HEK293 (cell line): ENCODE data around the gene NDUFB6.

Experiments
- BCL11B ChIP-seq: fragments of 450-650 bp; formaldehyde crosslinking; IDR thresholded peaks from 2 replicates; pipeline ENCODE4 v1.5.1; 2016; ENCODE audit warnings: low read depth, missing biosample characterization, missing genetic modification characterization
- GLI2 ChIP-seq: fragments of 450-650 bp; formaldehyde crosslinking; IDR thresholded peaks from 2 replicates; pipeline ENCODE4; 2017; ENCODE audit warnings: missing biosample characterization, missing genetic modification characterization, low read depth, borderline replicate concordance
- HOXC10 ChIP-seq: sonication (generic); formaldehyde crosslinking; IDR thresholded peaks from 2 replicates; pipeline ENCODE4 v1.8.1; 2023; ENCODE audit warnings: mild to moderate bottlenecking, missing genetic modification reagents
- RBAK ChIP-seq: fragments of 450-650 bp; formaldehyde crosslinking; IDR thresholded peaks from 2 replicates; pipeline ENCODE4 v1.5.1; 2016; ENCODE audit warnings: missing biosample characterization, missing genetic modification characterization
- SCRT2 ChIP-seq: fragments of 450-650 bp; formaldehyde crosslinking; IDR thresholded peaks from 2 replicates; pipeline ENCODE4 v1.5.1; 2016; ENCODE audit warnings: missing biosample characterization, missing genetic modification characterization
- ZBTB17 ChIP-seq: fragments of 450-650 bp; formaldehyde crosslinking; IDR thresholded peaks from 2 replicates; pipeline ENCODE4 v1.5.1; 2016; ENCODE audit warnings: missing biosample characterization, missing genetic modification characterization
- ZBTB7A ChIP-seq: fragments of 450-650 bp; formaldehyde crosslinking; IDR thresholded peaks from 2 replicates; pipeline ENCODE4 v1.5.1; 2016; ENCODE audit warnings: low read depth, missing biosample characterization, missing genetic modification characterization
- ZEB2 ChIP-seq: fragments of 450-650 bp; formaldehyde crosslinking; IDR thresholded peaks from 2 replicates; pipeline ENCODE4 v1.5.1; 2016; ENCODE audit warnings: missing biosample characterization, missing genetic modification characterization
- ZFP69B ChIP-seq: fragments of 450-650 bp; formaldehyde crosslinking; IDR thresholded peaks from 2 replicates; pipeline ENCODE4 v1.5.1; 2016; ENCODE audit warnings: missing biosample characterization, missing genetic modification characterization
- ZNF112 ChIP-seq: fragments of 450-650 bp; formaldehyde crosslinking; IDR thresholded peaks from 2 replicates; pipeline ENCODE4 v1.5.0; 2017; ENCODE audit warnings: missing biosample characterization, missing genetic modification characterization
- ZNF138 ChIP-seq: fragments of 450-650 bp; formaldehyde crosslinking; IDR thresholded peaks from 2 replicates; pipeline ENCODE4 v1.5.1; 2016; ENCODE audit warnings: missing biosample characterization, missing genetic modification characterization, borderline replicate concordance
- ZNF169 ChIP-seq: fragments of 450-650 bp; formaldehyde crosslinking; IDR thresholded peaks from 2 replicates; pipeline ENCODE4 v1.5.1; 2016; ENCODE audit warnings: missing biosample characterization, missing genetic modification characterization
- ZNF184 ChIP-seq: fragments of 450-650 bp; IDR thresholded peaks from 2 replicates; pipeline ENCODE4 v1.5.1; 2018; ENCODE audit warnings: missing biosample characterization, mild to moderate bottlenecking, missing genetic modification characterization
- ZNF19 ChIP-seq: fragments of 450-650 bp; formaldehyde crosslinking; IDR thresholded peaks from 2 replicates; pipeline ENCODE4; 2016; ENCODE audit warnings: missing biosample characterization, missing genetic modification characterization, low read depth
- ZNF302 ChIP-seq: fragments of 450-650 bp; formaldehyde crosslinking; IDR thresholded peaks from 2 replicates; pipeline ENCODE4 v1.5.1; 2016; ENCODE audit warnings: missing biosample characterization, missing genetic modification characterization, low read depth
- ZNF404 ChIP-seq: fragments of 450-650 bp; formaldehyde crosslinking; IDR thresholded peaks from 2 replicates; pipeline ENCODE4 v1.5.1; 2017; ENCODE audit warnings: missing biosample characterization, missing genetic modification characterization
- ZNF510 ChIP-seq: fragments of 450-650 bp; formaldehyde crosslinking; IDR thresholded peaks from 2 replicates; pipeline ENCODE4 v1.5.1; 2018; ENCODE audit warnings: mild to moderate bottlenecking, missing genetic modification characterization, missing biosample characterization; ENCODE audit not compliant: insufficient replicate concordance
- ZNF561 ChIP-seq: fragments of 450-650 bp; IDR thresholded peaks from 2 replicates; pipeline ENCODE4 v1.5.1; 2018; ENCODE audit warnings: missing biosample characterization, missing genetic modification characterization, borderline replicate concordance
- ZNF624 ChIP-seq: fragments of 450-650 bp; formaldehyde crosslinking; IDR thresholded peaks from 2 replicates; pipeline ENCODE4 v1.5.1; 2017; ENCODE audit warnings: missing biosample characterization, missing genetic modification characterization
- ZNF670 ChIP-seq: fragments of 450-650 bp; formaldehyde crosslinking; IDR thresholded peaks from 2 replicates; pipeline ENCODE4 v1.5.1; 2016; ENCODE audit warnings: missing biosample characterization, missing genetic modification characterization, low read depth
- ZNF792 ChIP-seq: fragments of 450-650 bp; formaldehyde crosslinking; IDR thresholded peaks from 2 replicates; pipeline ENCODE4 v1.5.1; 2016; ENCODE audit warnings: missing biosample characterization, missing genetic modification characterization
- ZSCAN30 ChIP-seq: fragments of 450-650 bp; IDR thresholded peaks from 2 replicates; pipeline ENCODE4 v1.5.1; 2018; ENCODE audit warnings: missing biosample characterization, mild to moderate bottlenecking, missing genetic modification characterization, moderate library complexity
- TF ChIP-seq, protein P1 (sequence below): fragments of 450-650 bp; formaldehyde crosslinking; optimal IDR thresholded peaks from 2 replicates; pipeline ENCODE3; 2016; ENCODE audit warnings: missing biosample characterization, mild to moderate bottlenecking, missing genetic modification characterization
- TF ChIP-seq, protein P2 (sequence below): IDR thresholded peaks from 2 replicates; pipeline ENCODE4 v1.6.1; 2011; ENCODE audit warnings: mild to moderate bottlenecking, low read depth, low read length, borderline replicate concordance
- TF ChIP-seq, protein P3 (sequence below): fragments of 450-650 bp; formaldehyde crosslinking; IDR thresholded peaks from 2 replicates; pipeline ENCODE4 v1.5.1; 2016; ENCODE audit warnings: missing biosample characterization, missing genetic modification characterization
- TF ChIP-seq, protein P4 (sequence below): fragments of 450-650 bp; formaldehyde crosslinking; IDR thresholded peaks from 2 replicates; pipeline ENCODE4 v1.5.1; 2016; ENCODE audit warnings: missing biosample characterization, missing genetic modification characterization
- TF ChIP-seq, protein P5 (sequence below): fragments of 450-650 bp; formaldehyde crosslinking; IDR thresholded peaks from 2 replicates; pipeline ENCODE4 v1.5.1; 2016; ENCODE audit warnings: missing biosample characterization, missing genetic modification characterization
- TF ChIP-seq, protein P6 (sequence below): fragments of 450-650 bp; formaldehyde crosslinking; IDR thresholded peaks from 2 replicates; pipeline ENCODE4 v1.5.1; 2016; ENCODE audit warnings: missing biosample characterization, missing genetic modification characterization

Gene NDUFB6

DNA sequence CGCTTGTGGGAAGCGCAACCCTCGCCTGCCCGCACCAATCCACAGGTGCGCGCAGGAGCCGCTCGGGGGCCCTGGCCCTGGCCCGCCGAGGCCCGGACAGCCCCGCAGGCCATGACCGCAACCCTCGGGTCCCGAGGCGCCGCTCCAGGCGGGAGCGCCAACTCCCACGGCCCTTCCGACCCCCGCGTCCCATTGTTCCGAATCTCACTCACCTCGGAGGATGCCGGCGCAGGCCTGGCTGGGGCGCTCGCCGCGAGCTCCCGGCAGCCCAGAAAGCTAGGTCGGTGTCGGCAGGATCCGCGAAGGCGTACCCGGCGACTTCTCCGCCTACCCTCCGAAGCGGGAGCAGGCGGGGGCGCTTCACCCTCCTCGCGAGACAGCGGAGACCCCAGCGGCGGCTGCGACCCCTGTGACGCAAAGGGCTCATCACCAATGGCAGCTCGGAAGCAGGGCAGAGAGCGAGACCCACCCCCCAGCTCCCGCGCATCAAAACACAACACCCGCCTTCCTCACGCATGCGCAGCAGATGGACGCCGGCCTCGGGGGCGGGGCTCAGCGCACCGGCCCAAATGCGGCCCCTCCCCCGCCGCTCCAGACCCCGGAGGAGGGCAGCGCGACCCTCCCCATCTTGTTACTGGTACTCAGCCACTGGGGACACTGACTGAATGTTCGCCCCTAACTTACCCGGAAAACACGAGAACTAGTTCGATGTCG is 22.2 kb downstream of the NDUFB6 start (continued):
- TF ChIP-seq ZEB2: 0 out of 2 replicates have a peak, but pooled peaks have one; percentile 36
- peak; percentile 97 for TF ChIP-seq SCRT2
- TF ChIP-seq ZNF561 (tag by site-specific recombination): peak; percentile 26; the same call in 1 of the 2 replicates
- TF ChIP-seq ZNF404 (tag by site-specific recombination): no peak
- TF ChIP-seq GLI2 (tag by site-specific recombination): no peak
- no peak for TF ChIP-seq ZNF510 (tag by site-specific recombination)
- TF ChIP-seq, protein P1, sequence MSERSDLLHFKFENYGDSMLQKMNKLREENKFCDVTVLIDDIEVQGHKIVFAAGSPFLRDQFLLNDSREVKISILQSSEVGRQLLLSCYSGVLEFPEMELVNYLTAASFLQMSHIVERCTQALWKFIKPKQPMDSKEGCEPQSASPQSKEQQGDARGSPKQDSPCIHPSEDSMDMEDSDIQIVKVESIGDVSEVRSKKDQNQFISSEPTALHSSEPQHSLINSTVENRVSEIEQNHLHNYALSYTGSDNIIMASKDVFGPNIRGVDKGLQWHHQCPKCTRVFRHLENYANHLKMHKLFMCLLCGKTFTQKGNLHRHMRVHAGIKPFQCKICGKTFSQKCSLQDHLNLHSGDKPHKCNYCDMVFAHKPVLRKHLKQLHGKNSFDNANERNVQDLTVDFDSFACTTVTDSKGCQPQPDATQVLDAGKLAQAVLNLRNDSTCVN (tag by site-specific recombination): peak; percentile 92
- TF ChIP-seq RBAK (tag by site-specific recombination): no peak
- TF ChIP-seq, protein P2, sequence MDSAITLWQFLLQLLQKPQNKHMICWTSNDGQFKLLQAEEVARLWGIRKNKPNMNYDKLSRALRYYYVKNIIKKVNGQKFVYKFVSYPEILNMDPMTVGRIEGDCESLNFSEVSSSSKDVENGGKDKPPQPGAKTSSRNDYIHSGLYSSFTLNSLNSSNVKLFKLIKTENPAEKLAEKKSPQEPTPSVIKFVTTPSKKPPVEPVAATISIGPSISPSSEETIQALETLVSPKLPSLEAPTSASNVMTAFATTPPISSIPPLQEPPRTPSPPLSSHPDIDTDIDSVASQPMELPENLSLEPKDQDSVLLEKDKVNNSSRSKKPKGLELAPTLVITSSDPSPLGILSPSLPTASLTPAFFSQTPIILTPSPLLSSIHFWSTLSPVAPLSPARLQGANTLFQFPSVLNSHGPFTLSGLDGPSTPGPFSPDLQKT: no peak
- TF ChIP-seq, protein P3, sequence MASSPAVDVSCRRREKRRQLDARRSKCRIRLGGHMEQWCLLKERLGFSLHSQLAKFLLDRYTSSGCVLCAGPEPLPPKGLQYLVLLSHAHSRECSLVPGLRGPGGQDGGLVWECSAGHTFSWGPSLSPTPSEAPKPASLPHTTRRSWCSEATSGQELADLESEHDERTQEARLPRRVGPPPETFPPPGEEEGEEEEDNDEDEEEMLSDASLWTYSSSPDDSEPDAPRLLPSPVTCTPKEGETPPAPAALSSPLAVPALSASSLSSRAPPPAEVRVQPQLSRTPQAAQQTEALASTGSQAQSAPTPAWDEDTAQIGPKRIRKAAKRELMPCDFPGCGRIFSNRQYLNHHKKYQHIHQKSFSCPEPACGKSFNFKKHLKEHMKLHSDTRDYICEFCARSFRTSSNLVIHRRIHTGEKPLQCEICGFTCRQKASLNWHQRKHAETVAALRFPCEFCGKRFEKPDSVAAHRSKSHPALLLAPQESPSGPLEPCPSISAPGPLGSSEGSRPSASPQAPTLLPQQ (tag by site-specific recombination): no peak
- no peak for TF ChIP-seq ZSCAN30
- no peak for TF ChIP-seq ZNF138 (tag by site-specific recombination)
- TF ChIP-seq, protein P4, sequence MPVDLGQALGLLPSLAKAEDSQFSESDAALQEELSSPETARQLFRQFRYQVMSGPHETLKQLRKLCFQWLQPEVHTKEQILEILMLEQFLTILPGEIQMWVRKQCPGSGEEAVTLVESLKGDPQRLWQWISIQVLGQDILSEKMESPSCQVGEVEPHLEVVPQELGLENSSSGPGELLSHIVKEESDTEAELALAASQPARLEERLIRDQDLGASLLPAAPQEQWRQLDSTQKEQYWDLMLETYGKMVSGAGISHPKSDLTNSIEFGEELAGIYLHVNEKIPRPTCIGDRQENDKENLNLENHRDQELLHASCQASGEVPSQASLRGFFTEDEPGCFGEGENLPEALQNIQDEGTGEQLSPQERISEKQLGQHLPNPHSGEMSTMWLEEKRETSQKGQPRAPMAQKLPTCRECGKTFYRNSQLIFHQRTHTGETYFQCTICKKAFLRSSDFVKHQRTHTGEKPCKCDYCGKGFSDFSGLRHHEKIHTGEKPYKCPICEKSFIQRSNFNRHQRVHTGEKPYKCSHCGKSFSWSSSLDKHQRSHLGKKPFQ (tag by site-specific recombination): no peak
- TF ChIP-seq ZBTB17: 0 out of 2 replicates have a peak, but pooled peaks have one; percentile 28
- TF ChIP-seq ZNF19 (tag by site-specific recombination): no peak
- TF ChIP-seq ZBTB7A (tag by site-specific recombination): no peak; the same call in 1 of the 2 replicates
- TF ChIP-seq ZNF792 (tag by site-specific recombination): no peak
- TF ChIP-seq ZNF302: no peak
- no peak for TF ChIP-seq ZNF112 (tag by site-specific recombination)
- TF ChIP-seq, protein P5, sequence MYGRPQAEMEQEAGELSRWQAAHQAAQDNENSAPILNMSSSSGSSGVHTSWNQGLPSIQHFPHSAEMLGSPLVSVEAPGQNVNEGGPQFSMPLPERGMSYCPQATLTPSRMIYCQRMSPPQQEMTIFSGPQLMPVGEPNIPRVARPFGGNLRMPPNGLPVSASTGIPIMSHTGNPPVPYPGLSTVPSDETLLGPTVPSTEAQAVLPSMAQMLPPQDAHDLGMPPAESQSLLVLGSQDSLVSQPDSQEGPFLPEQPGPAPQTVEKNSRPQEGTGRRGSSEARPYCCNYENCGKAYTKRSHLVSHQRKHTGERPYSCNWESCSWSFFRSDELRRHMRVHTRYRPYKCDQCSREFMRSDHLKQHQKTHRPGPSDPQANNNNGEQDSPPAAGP (tag by site-specific recombination): no peak
- TF ChIP-seq ZNF169 (tag by site-specific recombination): no peak
- no peak for TF ChIP-seq BCL11B (tag by site-specific recombination)
- TF ChIP-seq ZNF184: no peak
- TF ChIP-seq ZNF624: no peak
- TF ChIP-seq, protein P6, sequence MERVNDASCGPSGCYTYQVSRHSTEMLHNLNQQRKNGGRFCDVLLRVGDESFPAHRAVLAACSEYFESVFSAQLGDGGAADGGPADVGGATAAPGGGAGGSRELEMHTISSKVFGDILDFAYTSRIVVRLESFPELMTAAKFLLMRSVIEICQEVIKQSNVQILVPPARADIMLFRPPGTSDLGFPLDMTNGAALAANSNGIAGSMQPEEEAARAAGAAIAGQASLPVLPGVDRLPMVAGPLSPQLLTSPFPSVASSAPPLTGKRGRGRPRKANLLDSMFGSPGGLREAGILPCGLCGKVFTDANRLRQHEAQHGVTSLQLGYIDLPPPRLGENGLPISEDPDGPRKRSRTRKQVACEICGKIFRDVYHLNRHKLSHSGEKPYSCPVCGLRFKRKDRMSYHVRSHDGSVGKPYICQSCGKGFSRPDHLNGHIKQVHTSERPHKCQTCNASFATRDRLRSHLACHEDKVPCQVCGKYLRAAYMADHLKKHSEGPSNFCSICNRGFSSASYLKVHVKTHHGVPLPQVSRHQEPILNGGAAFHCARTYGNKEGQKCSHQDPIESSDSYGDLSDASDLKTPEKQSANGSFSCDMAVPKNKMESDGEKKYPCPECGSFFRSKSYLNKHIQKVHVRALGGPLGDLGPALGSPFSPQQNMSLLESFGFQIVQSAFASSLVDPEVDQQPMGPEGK: peak; percentile 95
- TF ChIP-seq ZFP69B: no peak
- TF ChIP-seq HOXC10 (CRISPR knock-in tag): no peak
- TF ChIP-seq ZNF670 (tag by site-specific recombination): no peak
